Suprapubic skin (tissue), 4 donors: Measurements from ENCODE around the gene MYORG. TPM values are rescaled to one million over a fixed set of nuclear protein-coding genes. Genes with fewer than 3 reads are reported as not detected.

ENCODE experiments used
- DNase-seq, 2 donors: peaks; one replicate each; pipeline ENCODE4 v3.0.0-alpha.2; 2019; ENCODE audit warnings: low spot score in 2 of 2
- H3K27ac ChIP-seq: fragments of 200-600 bp; sonication (generic); one replicate; pipeline ENCODE4 v1.5.1; 2019
- H3K27me3 ChIP-seq: fragments of 200-600 bp; sonication (generic); one replicate; pipeline ENCODE4 v1.5.1; 2019
- H3K36me3 ChIP-seq: fragments of 200-600 bp; sonication (generic); one replicate; pipeline ENCODE4 v1.5.1; 2019
- H3K4me1 ChIP-seq: fragments of 200-600 bp; sonication (generic); one replicate; pipeline ENCODE4 v1.5.1; 2019
- H3K4me3 ChIP-seq: fragments of 200-600 bp; sonication (generic); one replicate; pipeline ENCODE4 v1.5.1; 2019; ENCODE audit warnings: mild to moderate bottlenecking
- H3K9me3 ChIP-seq: fragments of 200-600 bp; sonication (generic); one replicate; pipeline ENCODE4 v1.5.1; 2019
- EP300 ChIP-seq: sonication (generic); formaldehyde crosslinking; IDR thresholded peaks from one replicate; pipeline ENCODE4 v1.6.1; 2017; ENCODE audit warnings: antibody characterized with exemption
- POLR2A ChIP-seq, 2 donors: fragments of 450-650 bp; IDR thresholded peaks; one replicate each; pipeline ENCODE4 v1.6.1; 2017; ENCODE audit warnings: antibody characterized with exemption in 2 of 2, mild to moderate bottlenecking in 2 of 2, moderate library complexity in 2 of 2
- POLR2AphosphoS5 ChIP-seq, 3 donors: sonication (generic); formaldehyde crosslinking; IDR thresholded peaks; one replicate each; pipeline ENCODE4 v1.6.1; 2017; ENCODE audit warnings: antibody characterized with exemption in 3 of 3
- WGBS: methylation state at CpG from one replicate; pipeline ENCODE4 v1.1.5; 2018; 5-methylcytosine and 5-hydroxymethylcytosine counted together
- total RNA-seq, 4 donors: library from RNA; depleted of rRNA; stranded (reverse); fragments of >200 nt; gene quantifications; one replicate each; pipeline ENCODE4 v1.1.0, GENCODE V29; 2016
- TF ChIP-seq, protein P1 (sequence below), 2 donors: fragments of 200-600 bp in 1 of 2; fragments of 450-650 bp in 1 of 2; sonication (generic) in 1 of 2; IDR thresholded peaks; one replicate each; pipeline ENCODE4 v1.5.1; 2016 to 2019; ENCODE audit warnings: antibody characterized with exemption in 2 of 2, mild to moderate bottlenecking in 1 of 2, moderate library complexity in 1 of 2

MYORG gene
- total RNA-seq, 4 donors from 2014 or later, result 5.7 to 8.8 (median 7.3) TPM

DNA sequence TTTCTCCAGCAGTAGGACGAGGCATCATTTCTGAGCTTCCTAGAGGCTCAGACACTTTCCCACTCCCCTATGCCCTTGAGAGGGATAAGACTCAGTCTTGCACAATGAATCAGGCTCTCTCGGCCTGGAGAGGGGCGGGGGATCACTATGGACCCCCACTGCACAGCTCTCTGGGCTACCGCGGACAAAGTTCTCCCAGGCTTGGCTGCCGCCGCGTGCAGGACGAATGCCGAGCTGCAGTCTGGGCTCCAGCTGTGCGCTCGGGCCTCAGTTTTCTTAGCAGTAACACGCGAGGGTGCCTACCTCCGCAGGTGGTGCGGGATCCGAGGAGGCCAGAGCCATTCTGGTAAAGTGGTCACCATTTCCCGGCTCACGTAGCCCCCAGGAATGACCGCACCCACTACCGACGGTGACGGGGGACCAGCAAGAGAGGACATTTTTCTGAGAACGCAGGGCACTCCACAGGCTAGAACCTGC, 3.4 kb upstream of the MYORG start:
- H3K36me3 ChIP-seq, result no peaks in the 10 kb centered on the region
- 41% methylated on average over 15 of the region's 24 CpGs for WGBS
- no peak for DNase-seq

DNA sequence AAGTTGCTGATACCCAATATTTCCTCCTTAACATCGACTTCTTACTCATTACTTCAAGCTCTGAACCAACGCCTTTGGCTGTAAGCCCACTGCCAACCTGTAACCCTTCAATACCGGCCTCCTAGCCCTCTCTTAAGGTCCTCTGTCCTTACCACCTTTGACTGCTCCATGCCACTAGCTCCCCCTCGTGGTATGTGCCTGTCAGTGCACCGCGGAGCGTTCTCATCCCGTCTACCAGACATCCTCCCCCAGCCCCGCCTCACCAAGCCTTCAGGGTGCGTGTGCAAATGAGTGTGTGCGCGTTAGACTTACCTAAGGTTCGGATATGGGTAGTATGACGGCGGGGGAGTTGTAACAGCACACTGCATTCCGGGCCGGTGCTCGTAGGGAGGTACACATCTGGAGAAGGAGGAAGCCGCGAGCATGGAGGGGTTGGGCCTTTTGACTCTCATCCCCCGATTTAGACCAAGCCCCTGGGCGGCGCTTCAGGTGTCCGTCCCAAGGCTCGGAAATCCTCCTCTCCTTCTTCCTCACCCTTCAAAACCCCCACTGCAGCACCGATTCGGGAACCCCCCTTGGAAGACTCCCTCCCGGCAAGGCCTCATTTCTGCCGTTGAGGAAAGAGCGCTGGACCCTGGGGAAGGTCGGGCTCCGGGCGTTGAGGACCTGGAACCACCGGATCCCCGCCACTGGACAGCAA, 2.8 kb upstream of the MYORG start:
- Histone ChIP-seq H3K27ac (no peak overlapping the region), H3K4me3 (peak overlapping the region; percentile 59), H3K4me1 (peaks cover 51% of the 10 kb centered on the region), H3K27me3 (no peaks in the 10 kb centered on the region), H3K36me3 (no peaks in the 10 kb centered on the region), H3K9me3 (no peaks in the 10 kb centered on the region)
- WGBS, result 3% methylated on average over 25 of the region's 35 CpGs
- peak; percentile 91 to 92 for DNase-seq
- TF ChIP-seq, protein P1, sequence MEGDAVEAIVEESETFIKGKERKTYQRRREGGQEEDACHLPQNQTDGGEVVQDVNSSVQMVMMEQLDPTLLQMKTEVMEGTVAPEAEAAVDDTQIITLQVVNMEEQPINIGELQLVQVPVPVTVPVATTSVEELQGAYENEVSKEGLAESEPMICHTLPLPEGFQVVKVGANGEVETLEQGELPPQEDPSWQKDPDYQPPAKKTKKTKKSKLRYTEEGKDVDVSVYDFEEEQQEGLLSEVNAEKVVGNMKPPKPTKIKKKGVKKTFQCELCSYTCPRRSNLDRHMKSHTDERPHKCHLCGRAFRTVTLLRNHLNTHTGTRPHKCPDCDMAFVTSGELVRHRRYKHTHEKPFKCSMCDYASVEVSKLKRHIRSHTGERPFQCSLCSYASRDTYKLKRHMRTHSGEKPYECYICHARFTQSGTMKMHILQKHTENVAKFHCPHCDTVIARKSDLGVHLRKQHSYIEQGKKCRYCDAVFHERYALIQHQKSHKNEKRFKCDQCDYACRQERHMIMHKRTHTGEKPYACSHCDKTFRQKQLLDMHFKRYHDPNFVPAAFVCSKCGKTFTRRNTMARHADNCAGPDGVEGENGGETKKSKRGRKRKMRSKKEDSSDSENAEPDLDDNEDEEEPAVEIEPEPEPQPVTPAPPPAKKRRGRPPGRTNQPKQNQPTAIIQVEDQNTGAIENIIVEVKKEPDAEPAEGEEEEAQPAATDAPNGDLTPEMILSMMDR (IDR thresholded peaks at IDR 0.05), result peak; percentile 85 to 97
- no peak for TF ChIP-seq POLR2A (IDR thresholded peaks at IDR 0.05)

More for the DNA sequence above, 3.4 kb upstream of the MYORG start:
- H3K27me3 ChIP-seq, result no peaks in the 10 kb centered on the region
- H3K4me1 ChIP-seq, result peaks cover 49% of the 10 kb centered on the region
- H3K4me3 ChIP-seq, result peak overlapping the region; percentile 59
- no peaks in the 10 kb centered on the region for H3K9me3 ChIP-seq
- H3K27ac ChIP-seq, result no peak overlapping the region
- TF ChIP-seq POLR2AphosphoS5 (IDR thresholded peaks at IDR 0.05) (no peak), POLR2A (IDR thresholded peaks at IDR 0.05) (no peak)

DNA sequence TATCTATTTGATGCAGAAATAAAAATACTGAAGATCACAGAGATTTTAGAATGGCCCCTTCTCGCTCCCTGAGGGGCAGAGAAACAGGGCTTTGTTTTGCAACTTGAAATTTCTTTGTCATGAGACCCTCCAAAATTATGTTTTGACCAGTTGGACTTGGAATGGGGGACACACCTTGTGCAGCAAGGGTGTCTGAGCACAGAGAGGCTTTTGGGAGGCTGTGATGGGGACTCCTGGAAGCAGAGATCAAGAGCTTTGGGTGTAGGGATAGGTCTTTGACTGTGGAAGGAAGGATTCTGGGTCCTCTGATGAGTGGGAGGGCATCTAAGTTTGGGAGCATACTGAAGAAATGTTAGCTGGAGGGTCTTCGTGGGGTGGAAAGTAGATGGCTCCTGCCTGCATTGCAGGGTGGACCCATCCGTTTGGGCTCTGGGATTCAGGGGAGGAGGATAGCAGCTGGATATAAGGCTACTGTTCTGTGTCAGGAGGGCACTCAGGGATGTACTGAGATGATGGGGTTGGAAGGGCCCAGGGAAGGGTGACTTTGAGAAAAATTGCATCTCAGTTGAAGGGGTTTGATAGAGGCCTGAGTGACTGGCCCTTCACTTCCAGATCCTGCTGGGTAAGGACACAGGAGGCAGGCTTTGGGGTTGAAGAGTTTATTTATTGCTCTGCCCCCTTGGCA, 1.8 kb upstream of the MYORG start:
- Histone ChIP-seq H3K27ac (no peak overlapping the region), H3K4me1 (peaks cover 51% of the 10 kb centered on the region), H3K9me3 (no peaks in the 10 kb centered on the region), H3K27me3 (no peaks in the 10 kb centered on the region), H3K4me3 (no peak overlapping the region), H3K36me3 (no peaks in the 10 kb centered on the region)
- TF ChIP-seq POLR2AphosphoS5 (IDR thresholded peaks at IDR 0.05) (no peak), POLR2A (IDR thresholded peaks at IDR 0.05) (no peak), EP300 (no peak)
- TF ChIP-seq, protein P1 (IDR thresholded peaks at IDR 0.05), result no peak
- 93% methylated on average over 3 of the region's 3 CpGs for WGBS
- DNase-seq, result no peak

DNA sequence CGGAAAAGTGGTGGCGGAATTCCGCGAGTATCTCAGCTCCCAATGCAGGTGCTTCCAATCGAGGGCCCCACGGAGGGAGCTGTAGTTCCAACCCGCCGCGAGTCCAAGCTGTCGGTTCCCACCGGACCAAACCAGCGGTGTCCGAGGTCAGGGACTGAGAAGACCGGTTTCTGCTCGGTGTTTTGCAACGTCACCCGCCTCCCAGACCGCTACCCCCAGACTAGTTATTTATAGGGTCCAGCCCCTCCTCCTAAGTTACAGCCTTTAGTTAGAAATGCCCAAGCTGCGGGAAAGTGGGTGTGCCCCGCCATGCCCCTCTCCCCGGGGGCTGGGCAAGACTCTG, 677 bp upstream of the MYORG start:
- WGBS, result 13% methylated on average over 8 of the region's 21 CpGs
- TF ChIP-seq POLR2A (IDR thresholded peaks at IDR 0.05) (no peak), EP300 (no peak), POLR2AphosphoS5 (IDR thresholded peaks at IDR 0.05) (no peak)
- TF ChIP-seq, protein P1 (IDR thresholded peaks at IDR 0.05), result no peak
- Histone ChIP-seq H3K4me3 (peak overlapping the region; percentile 61), H3K36me3 (no peaks in the 10 kb centered on the region), H3K27me3 (no peaks in the 10 kb centered on the region), H3K27ac (no peak overlapping the region), H3K4me1 (peaks cover 51% of the 10 kb centered on the region), H3K9me3 (no peaks in the 10 kb centered on the region)
- peak in 1 of 2 donors; percentile 79 for DNase-seq

DNA sequence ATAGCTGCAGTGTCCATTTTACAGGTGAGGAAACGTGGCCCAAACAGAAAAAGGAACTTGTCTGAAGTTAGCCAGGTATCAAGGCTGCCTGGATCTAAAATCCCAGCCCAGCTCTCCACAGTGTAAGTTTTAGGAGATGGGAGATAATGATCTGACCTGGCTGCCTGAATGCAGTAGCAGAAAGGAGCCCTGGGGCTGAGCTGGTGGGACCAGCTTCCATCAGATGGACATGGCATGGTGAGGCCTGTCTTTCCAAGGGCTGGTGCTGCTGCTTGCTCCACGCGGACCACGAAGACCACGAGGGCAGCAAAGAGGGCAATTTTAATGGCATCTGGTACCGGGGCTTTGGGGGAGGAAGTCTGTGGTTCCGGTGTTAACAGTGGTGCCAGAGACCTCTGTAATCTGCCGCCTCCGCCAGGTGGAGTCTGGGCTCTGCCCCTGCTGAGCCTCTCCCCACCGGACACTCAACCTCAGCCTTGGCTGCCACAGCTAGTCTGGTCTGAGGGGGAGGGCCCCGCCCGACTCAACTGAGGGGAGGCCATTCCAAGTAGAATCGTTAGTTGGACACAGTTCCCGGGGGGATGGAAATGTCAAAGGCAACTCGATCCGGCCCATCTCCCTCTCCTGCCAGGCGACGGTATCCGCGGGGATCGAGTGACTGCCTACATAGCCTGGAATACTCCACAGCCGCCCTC, 650 bp downstream of the MYORG start:
- no peaks in the 10 kb centered on the region for H3K9me3 ChIP-seq
- H3K27ac ChIP-seq, result no peak overlapping the region
- DNase-seq, result no peak
- H3K4me1 ChIP-seq, result peaks cover 55% of the 10 kb centered on the region
- no peaks in the 10 kb centered on the region for H3K36me3 ChIP-seq
- H3K27me3 ChIP-seq, result peaks cover 4% of the 10 kb centered on the region
- TF ChIP-seq, protein P1 (IDR thresholded peaks at IDR 0.05), result no peak
- no peak for TF ChIP-seq POLR2AphosphoS5 (IDR thresholded peaks at IDR 0.05)
- no peak for TF ChIP-seq POLR2A (IDR thresholded peaks at IDR 0.05)
- TF ChIP-seq EP300, result no peak
- WGBS, result 50% methylated on average over 7 of the region's 22 CpGs
- peak overlapping the region; percentile 61 for H3K4me3 ChIP-seq
